Fibroblast of villous mesenchyme (primary cell): ENCODE measurements around the gene EXO1. TPM values are rescaled to one million over a fixed set of nuclear protein-coding genes. Genes with fewer than 3 reads are reported as not detected.
"Not testable (repeated sequence)": the region's sequence is repeated elsewhere in the genome, so short reads cannot be mapped to it uniquely, and the experiment has no call there.

Experiments
- DNase-seq: peaks from one replicate; pipeline ENCODE4 v3.0.0-alpha.2; 2010; ENCODE audit warnings: low read depth
- H3K4me3 ChIP-seq: 2 replicates; pipeline ENCODE4 v1.5.1; 2011; ENCODE audit warnings: low read depth, mild to moderate bottlenecking, low read length
- total RNA-seq: library from RNA; depleted of rRNA; stranded (reverse); fragments of >200 nt; gene quantifications from 2 replicates; pipeline ENCODE4 v1.2.3, GENCODE V29; 2012
- TF ChIP-seq, protein P1 (sequence below): IDR thresholded peaks from 2 replicates; pipeline ENCODE4 v1.5.1; 2012; ENCODE audit warnings: low read depth, mild to moderate bottlenecking, low read length; ENCODE audit not compliant: insufficient read depth

The EXO1 gene
- total RNA-seq: 7.7 and 12.5 TPM in 2 replicates

DNA sequence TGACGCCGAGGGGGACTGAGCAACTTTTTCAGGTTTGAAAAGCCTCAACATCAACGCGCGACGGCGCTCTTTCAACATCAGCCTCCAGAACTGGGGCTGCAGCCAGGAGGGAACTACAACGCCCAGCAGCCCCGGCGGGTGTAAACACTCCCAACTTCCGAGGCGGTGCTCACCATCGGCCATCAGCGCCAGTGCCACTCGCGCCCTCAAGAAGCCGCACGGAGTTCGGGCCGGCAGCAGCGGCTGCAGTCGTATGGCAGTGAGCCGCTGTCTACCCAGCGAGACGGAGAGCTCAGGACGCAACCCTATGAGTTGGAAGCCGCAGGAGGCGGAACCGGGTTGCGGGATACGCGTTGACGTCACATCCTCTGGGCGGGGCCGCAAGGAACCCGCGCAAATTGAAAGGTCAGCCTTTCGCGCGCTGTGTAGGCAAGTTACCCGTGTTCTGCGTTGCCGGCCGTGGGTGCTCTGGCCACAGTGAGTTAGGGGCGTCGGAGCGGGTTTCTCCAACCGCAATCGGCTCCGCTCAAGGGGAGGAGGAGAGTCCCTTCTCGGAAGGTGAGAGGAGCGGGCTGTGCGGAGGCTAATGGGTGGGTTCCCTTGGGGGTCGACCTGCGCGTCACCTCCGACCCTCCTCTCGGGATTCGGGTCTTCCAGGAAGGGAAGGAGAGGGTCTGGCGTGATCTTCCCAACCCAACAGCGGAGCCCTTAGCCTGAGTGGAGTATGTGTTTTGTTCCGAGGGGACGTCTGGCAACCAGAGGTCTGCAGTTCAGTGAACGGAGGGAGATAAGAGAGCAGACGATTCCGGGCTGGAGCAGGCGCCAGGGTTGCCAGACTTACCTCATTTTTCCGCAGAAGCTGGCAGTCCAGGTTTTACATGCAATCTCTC, at the start of gene EXO1:
Gene EXO1 (plus strand): TSS at position 409 of the 890 bp plus-strand sequence. CDS start 2,222 bp downstream, outside the sequence.
- TF ChIP-seq, protein P1, sequence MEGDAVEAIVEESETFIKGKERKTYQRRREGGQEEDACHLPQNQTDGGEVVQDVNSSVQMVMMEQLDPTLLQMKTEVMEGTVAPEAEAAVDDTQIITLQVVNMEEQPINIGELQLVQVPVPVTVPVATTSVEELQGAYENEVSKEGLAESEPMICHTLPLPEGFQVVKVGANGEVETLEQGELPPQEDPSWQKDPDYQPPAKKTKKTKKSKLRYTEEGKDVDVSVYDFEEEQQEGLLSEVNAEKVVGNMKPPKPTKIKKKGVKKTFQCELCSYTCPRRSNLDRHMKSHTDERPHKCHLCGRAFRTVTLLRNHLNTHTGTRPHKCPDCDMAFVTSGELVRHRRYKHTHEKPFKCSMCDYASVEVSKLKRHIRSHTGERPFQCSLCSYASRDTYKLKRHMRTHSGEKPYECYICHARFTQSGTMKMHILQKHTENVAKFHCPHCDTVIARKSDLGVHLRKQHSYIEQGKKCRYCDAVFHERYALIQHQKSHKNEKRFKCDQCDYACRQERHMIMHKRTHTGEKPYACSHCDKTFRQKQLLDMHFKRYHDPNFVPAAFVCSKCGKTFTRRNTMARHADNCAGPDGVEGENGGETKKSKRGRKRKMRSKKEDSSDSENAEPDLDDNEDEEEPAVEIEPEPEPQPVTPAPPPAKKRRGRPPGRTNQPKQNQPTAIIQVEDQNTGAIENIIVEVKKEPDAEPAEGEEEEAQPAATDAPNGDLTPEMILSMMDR: peak; percentile 25
- H3K4me3 ChIP-seq: peak within 1 kb of the TSS; percentile 90
- DNase-seq: peak; percentile 91

DNA sequence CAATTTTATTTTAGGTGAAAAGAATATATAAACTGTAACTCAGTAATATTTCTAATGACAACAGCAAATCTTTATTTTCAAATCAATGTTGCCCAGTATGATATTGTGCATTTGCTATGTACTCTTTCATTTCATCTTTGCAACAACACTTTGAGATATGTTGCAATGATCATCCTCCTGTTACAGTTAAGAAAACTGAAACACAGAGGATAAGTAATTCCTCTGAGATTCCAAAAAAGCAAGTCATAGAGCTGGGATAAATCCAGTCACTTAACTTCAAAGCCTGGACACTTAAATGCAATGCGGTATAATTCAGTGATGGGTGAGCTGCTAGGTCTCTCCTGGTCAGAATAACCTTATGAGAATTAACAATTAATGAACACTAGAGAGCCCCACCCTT, 48.6 kb upstream of the EXO1 start:
- TF ChIP-seq, protein P1: no peak
- DNase-seq: peak; percentile 50
- no peak overlapping the region for H3K4me3 ChIP-seq

DNA sequence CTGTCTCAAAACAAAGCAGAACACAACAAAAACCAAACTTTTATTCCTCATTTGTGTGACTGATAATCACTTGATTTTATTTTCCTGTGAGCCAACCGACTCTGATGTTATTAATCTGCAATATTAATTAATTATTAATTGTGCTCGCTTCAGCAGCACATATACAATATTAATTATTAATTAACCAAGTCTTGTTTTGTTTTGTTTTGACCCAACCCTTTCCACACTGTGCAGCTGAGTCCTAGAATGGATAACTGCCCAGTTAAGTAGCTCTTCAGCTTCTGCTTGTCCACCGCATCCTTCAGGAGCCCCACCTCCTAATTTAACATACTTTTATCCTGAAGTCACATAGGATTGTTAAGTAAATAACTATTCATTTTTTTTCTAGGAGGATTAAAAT, 47.4 kb upstream of the EXO1 start:
- DNase-seq: no peak

DNA sequence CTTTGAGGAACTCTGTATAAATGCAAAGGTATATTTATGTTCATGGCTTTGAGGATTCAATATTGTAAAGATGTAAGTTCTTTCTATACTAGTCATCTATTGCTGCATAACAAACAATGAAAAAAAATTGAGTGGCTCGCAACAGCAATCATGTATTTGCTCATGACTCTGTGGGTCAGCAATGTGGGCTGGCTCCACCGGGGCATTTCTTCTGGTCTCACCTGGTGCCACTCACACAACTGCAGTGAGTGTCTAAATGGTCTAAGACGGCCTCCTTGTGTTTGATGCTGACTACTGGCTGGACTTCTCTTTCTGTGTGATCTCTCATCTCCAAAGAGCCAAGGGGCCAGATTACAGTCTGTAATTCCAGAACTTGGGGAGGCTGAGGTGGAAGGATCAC, 45.1 kb upstream of the EXO1 start:
- DNase-seq: no peak
- no peak overlapping the region for H3K4me3 ChIP-seq
- TF ChIP-seq, protein P1: no peak

More for the DNA sequence above, 47.4 kb upstream of the EXO1 start:
- TF ChIP-seq, protein P1: no peak
- H3K4me3 ChIP-seq: no peak overlapping the region

DNA sequence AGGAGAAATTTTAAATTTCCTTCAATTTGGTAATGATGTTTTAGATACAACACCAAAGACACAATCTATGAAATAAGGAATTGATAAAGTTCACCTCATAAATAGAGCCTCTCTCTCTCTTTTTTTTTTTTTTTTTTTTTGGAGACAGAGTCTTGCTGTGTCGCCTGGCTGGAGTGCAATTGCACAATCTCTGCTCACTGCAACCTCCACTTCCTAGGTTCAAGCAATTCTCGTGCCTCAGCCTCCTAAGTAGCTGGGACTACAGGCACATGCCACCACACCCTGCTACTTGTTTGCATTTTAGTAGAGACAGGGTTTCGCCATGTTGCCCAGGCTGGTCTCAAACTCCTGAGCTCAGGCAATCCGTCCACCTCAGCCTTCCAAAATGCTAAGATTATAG, 43.3 kb upstream of the EXO1 start:
- H3K4me3 ChIP-seq, DNase-seq: not testable (repeated sequence)

DNA sequence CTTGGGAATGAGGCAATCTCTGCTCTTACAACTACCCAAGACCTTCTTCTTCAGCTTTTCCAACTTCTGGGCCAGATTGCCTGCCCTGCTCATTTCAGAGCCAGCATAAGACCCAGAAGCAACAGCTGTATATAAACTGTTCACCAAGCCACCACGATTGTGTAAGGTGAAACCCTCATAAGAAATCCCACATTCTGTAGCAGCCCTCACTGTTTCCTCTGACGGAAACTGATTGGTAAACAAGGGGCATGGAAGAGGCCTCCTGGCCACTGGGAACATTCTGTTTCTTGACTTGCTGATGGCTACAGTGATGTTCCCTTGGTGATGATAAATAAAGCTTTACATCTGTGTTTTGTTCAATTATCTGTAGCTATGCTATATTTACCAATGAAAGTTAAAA, 39.7 kb upstream of the EXO1 start:
- H3K4me3 ChIP-seq: no peak overlapping the region
- TF ChIP-seq, protein P1: no peak
- DNase-seq: peak; percentile 91

DNA sequence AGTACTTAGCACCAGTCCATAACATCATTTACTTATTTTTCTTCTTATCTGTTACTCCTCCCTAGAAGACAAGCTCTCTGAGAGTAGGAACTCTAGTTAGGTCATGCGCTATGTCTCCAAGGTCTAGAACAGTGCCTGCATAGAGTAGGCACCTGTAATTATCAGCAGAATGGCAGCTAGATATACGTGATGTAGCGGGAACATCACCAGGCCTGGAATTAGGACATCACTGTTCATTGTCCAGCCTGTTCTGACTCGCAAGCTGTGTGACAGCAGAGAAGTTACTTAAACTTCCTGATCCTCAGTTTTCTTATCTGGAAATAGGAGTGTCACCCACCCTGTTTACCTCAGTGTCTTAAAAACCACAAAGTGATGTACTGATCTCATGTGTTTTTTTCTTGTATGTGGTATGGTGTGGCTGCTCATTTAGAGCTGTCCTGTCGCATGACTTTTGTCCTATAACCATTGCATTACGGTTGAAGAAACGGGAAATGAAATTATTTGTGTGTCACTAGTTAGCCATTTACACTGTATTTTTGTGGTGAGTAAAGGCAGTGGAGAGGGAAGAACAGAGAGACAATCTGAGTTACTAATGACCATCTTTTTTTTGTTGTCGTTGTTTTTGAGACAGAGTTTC, 37.1 kb upstream of the EXO1 start:
- no peak overlapping the region for H3K4me3 ChIP-seq
- no peak for DNase-seq

More for the DNA sequence above, 37.1 kb upstream of the EXO1 start:
- TF ChIP-seq, protein P1: no peak
